Natural killer cell (primary cell): ENCODE measurements around the gene ARHGAP26. TPM values are rescaled to one million over a fixed set of nuclear protein-coding genes. Genes with fewer than 3 reads are reported as not detected.

Experiments used
- ATAC-seq, 3 donors: fragments of 150-1000 bp in 2 of 3; fragments of 200-7000 bp in 1 of 3; cut with Tn5 transposase; 1 replicate in 1 of 3; 2 replicates in 2 of 3; pipeline ENCODE4 v1.10.0; 2021; ENCODE audit warnings: mild to moderate bottlenecking in 2 of 3, moderate library complexity in 2 of 3
- DNase-seq, 2 donors: peaks; one replicate each; pipeline versions ENCODE4 v3.0.0 to v3.0.0-alpha.2; 2013 to 2021; ENCODE audit warnings: mixed read lengths in 1 of 2
- H3K27ac ChIP-seq: one replicate; pipeline ENCODE4 v1.5.1; 2013; ENCODE audit warnings: mild to moderate bottlenecking, low read length
- H3K27me3 ChIP-seq: one replicate; pipeline ENCODE4 v1.6.1; 2013; ENCODE audit warnings: low read length; ENCODE audit not compliant: control insufficient read depth, insufficient read depth
- H3K36me3 ChIP-seq: one replicate; pipeline ENCODE4 v1.6.1; 2013; ENCODE audit warnings: low read length; ENCODE audit not compliant: control insufficient read depth, insufficient read depth
- H3K4me1 ChIP-seq: one replicate; pipeline ENCODE4 v1.6.1; 2013; ENCODE audit warnings: low read length; ENCODE audit not compliant: control insufficient read depth, insufficient read depth
- H3K4me3 ChIP-seq: one replicate; pipeline ENCODE4 v1.5.1; 2013; ENCODE audit warnings: low read length
- H3K9me3 ChIP-seq: one replicate; pipeline ENCODE4 v1.6.1; 2013; ENCODE audit warnings: low read length; ENCODE audit not compliant: control insufficient read depth, insufficient read depth
- H3K27ac Mint-ChIP-seq, 2 donors: one replicate each; pipeline ENCODE4 v1.8.0; 2022; ENCODE audit warnings: mild to moderate bottlenecking in 2 of 2, mixed read lengths in 2 of 2, moderate library complexity in 1 of 2
- H3K27me3 Mint-ChIP-seq, 2 donors: one replicate each; pipeline ENCODE4 v1.8.0; 2022; ENCODE audit warnings: low read depth in 2 of 2, mixed read lengths in 2 of 2
- H3K36me3 Mint-ChIP-seq: one replicate; pipeline ENCODE4 v1.8.0; 2022; ENCODE audit warnings: mixed read lengths
- H3K4me1 Mint-ChIP-seq, 2 donors: one replicate each; pipeline ENCODE4 v1.8.0; 2022; ENCODE audit warnings: mixed read lengths in 2 of 2
- H3K4me3 Mint-ChIP-seq: one replicate; pipeline ENCODE4 v1.8.0; 2022; ENCODE audit warnings: mild to moderate bottlenecking, moderate library complexity, mixed read lengths
- H3K9me3 Mint-ChIP-seq, 2 donors: one replicate each; pipeline ENCODE4 v1.8.0; 2022; ENCODE audit warnings: mixed read lengths in 2 of 2
- WGBS: methylation state at CpG from one replicate; pipeline ENCODE4 v1.1.7; 2013; ENCODE audit warnings: missing lambda C conversion rate; ENCODE audit not compliant: insufficient coverage; 5-methylcytosine and 5-hydroxymethylcytosine counted together
- intact Hi-C: fragments of 100-400 bp; cut with micrococcal nuclease; formaldehyde crosslinking; loops from one replicate; pipeline ENCODE4 v1.14.2; 2022
- total RNA-seq, 4 donors: library from RNA; stranded (reverse); fragments of 120-200 nt in 1 of 4; gene quantifications; one replicate each; pipeline versions ENCODE4 v1.2.3 to v1.2.4, GENCODE V29; 2013 to 2022
- TF ChIP-seq, protein P1 (sequence below): fragments of 200-600 bp; IDR thresholded peaks from one replicate; pipeline ENCODE4 v1.8.0; 2022; ENCODE audit warnings: antibody characterized with exemption

ARHGAP26 gene
- total RNA-seq, 3 donors from 2014 or later (not counting 1 experiment from before 2014, with no cell fraction given): 153 to 159 (median 158) TPM

- no peaks in the 10 kb centered on the region for H3K9me3 Mint-ChIP-seq
- H3K36me3 Mint-ChIP-seq: peaks cover 6% of the 10 kb centered on the region
- intact Hi-C loops: no loop called here
- DNase-seq: no peak
- H3K4me1 Mint-ChIP-seq: peaks cover 13 to 25% of the 10 kb centered on the region in 2 donors
- TF ChIP-seq, protein P1, sequence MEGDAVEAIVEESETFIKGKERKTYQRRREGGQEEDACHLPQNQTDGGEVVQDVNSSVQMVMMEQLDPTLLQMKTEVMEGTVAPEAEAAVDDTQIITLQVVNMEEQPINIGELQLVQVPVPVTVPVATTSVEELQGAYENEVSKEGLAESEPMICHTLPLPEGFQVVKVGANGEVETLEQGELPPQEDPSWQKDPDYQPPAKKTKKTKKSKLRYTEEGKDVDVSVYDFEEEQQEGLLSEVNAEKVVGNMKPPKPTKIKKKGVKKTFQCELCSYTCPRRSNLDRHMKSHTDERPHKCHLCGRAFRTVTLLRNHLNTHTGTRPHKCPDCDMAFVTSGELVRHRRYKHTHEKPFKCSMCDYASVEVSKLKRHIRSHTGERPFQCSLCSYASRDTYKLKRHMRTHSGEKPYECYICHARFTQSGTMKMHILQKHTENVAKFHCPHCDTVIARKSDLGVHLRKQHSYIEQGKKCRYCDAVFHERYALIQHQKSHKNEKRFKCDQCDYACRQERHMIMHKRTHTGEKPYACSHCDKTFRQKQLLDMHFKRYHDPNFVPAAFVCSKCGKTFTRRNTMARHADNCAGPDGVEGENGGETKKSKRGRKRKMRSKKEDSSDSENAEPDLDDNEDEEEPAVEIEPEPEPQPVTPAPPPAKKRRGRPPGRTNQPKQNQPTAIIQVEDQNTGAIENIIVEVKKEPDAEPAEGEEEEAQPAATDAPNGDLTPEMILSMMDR: no peak
- H3K4me3 Mint-ChIP-seq: no peak overlapping the region
- Histone ChIP-seq H3K27me3 (no peaks in the 10 kb centered on the region), H3K4me3 (no peak overlapping the region), H3K9me3 (no peaks in the 10 kb centered on the region), H3K4me1 (no peaks in the 10 kb centered on the region), H3K36me3 (peaks cover 70% of the 10 kb centered on the region), H3K27ac (no peak overlapping the region)
- ATAC-seq: no peak
- H3K27me3 Mint-ChIP-seq: no peaks in the 10 kb centered on the region
- WGBS: 100% methylated on average over 3 of the region's 3 CpGs
- H3K27ac Mint-ChIP-seq: peak overlapping the region in 1 of 2 donors; percentile 42
Measured at GRCh38 chr5:142901476-142902185, 131.5 kb downstream of the ARHGAP26 start.

- ATAC-seq (no peak), DNase-seq (no peak)
- Mint-ChIP-seq H3K36me3 (peaks cover 13% of the 10 kb centered on the region), H3K4me1 (peaks cover 13 to 25% of the 10 kb centered on the region in 2 donors), H3K27ac (peak overlapping the region in 1 of 2 donors; percentile 42), H3K27me3 (no peaks in the 10 kb centered on the region), H3K4me3 (no peak overlapping the region), H3K9me3 (no peaks in the 10 kb centered on the region)
- intact Hi-C loops: no loop called here
- H3K9me3 ChIP-seq: no peaks in the 10 kb centered on the region
- WGBS: 91% methylated on average over 9 of the region's 10 CpGs
- TF ChIP-seq, protein P1: no peak
- H3K4me3 ChIP-seq: no peak overlapping the region
- H3K36me3 ChIP-seq: peaks cover 75% of the 10 kb centered on the region
- H3K27me3 ChIP-seq: no peaks in the 10 kb centered on the region
- H3K4me1 ChIP-seq: no peaks in the 10 kb centered on the region
- H3K27ac ChIP-seq: no peak overlapping the region
Measured at GRCh38 chr5:142902186-142902965, 132.2 kb downstream of the ARHGAP26 start.

DNA sequence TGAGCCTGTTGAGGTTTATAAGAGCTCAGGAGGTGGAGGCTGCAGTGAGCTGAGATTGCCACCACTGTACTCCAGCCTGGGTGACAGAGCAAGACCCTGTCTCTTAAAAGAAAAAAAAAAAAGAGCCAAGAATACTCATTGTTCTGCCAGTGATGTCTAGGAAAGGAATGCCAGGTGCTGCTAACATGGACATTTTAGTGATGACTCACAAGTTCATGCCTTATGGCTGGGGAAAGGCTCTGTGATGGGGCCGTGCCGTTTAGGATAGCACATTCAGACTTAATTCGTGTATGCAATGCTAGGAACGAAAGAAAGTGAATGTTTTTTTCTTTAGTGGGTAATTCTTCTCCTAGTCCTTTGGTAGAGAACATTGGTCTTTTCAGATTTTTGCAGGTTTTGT lies 134.2 kb downstream of the ARHGAP26 start:
- no peaks in the 10 kb centered on the region for H3K27me3 Mint-ChIP-seq
- no peak overlapping the region for H3K4me3 Mint-ChIP-seq
- no peak for DNase-seq
- H3K4me1 ChIP-seq: no peaks in the 10 kb centered on the region
- H3K9me3 Mint-ChIP-seq: no peaks in the 10 kb centered on the region
- intact Hi-C loops: no loop called here
- 92% methylated on average over 4 of the region's 4 CpGs for WGBS
- peaks cover 74% of the 10 kb centered on the region for H3K36me3 ChIP-seq
- H3K9me3 ChIP-seq: no peaks in the 10 kb centered on the region
- H3K4me3 ChIP-seq: no peak overlapping the region
- H3K4me1 Mint-ChIP-seq: peaks cover 1 to 16% of the 10 kb centered on the region in 2 donors
- ATAC-seq: no peak
- H3K27me3 ChIP-seq: no peaks in the 10 kb centered on the region
- TF ChIP-seq, protein P1: no peak
- H3K27ac Mint-ChIP-seq: no peak overlapping the region
- peaks cover 20% of the 10 kb centered on the region for H3K36me3 Mint-ChIP-seq
- no peak overlapping the region for H3K27ac ChIP-seq
